Measurements from ENCODE around the gene HIRA.
"Not testable (repeated sequence)": the region's sequence is repeated elsewhere in the genome, so short reads cannot be mapped to it uniquely, and the experiment has no call there.

Gene HIRA

GRCh38 chr22:19319281-19319680 is 112.3 kb downstream of the HIRA start:
- Histone ChIP-seq H3K4me2 (ENCODE audit: low read length) (no peak overlapping the region), H3K4me3 (ENCODE audit: low read length) (no peak overlapping the region), H4K20me1 (ENCODE audit: insufficient read depth, low read length) (no peaks in the 10 kb centered on the region), H2AFZ (ENCODE audit: low read depth, low read length) (no peak overlapping the region), H3K4me1 (ENCODE audit: low read length) (0 out of 2 replicates have a peak, but pooled peaks cover 3% of the 10 kb centered on the region), H3K36me3 (replicated peaks; ENCODE audit: low read depth, low read length) (no peaks in the 10 kb centered on the region), H3K79me2 (ENCODE audit: low read length) (no peaks in the 10 kb centered on the region), H3K27ac (ENCODE audit: low read length) (no peak overlapping the region), H3K9me3 (ENCODE audit: insufficient read depth, low read length) (no peaks in the 10 kb centered on the region), H3K9ac (ENCODE audit: low read length) (no peak overlapping the region), H3K27me3 (ENCODE audit: low read depth, low read length) (no peaks in the 10 kb centered on the region)
- TF ChIP-seq CTCF (IDR thresholded peaks at IDR 0.05; ENCODE audit: low read depth, low read length) (no peak), EZH2phosphoT487 (IDR thresholded peaks at IDR 0.05; ENCODE audit: low read depth) (no peak)

- Histone ChIP-seq H2AFZ (ENCODE audit: low read depth, low read length) (no peak overlapping the region), H3K79me2 (ENCODE audit: low read length) (no peaks in the 10 kb centered on the region), H4K20me1 (ENCODE audit: insufficient read depth, low read length) (no peaks in the 10 kb centered on the region), H3K4me2 (ENCODE audit: low read length) (no peak overlapping the region), H3K9me3 (ENCODE audit: insufficient read depth, low read length) (no peaks in the 10 kb centered on the region), H3K36me3 (replicated peaks; ENCODE audit: low read depth, low read length) (no peaks in the 10 kb centered on the region), H3K9ac (ENCODE audit: low read length) (no peak overlapping the region), H3K27me3 (ENCODE audit: low read depth, low read length) (no peaks in the 10 kb centered on the region), H3K27ac (ENCODE audit: low read length) (no peak overlapping the region), H3K4me3 (ENCODE audit: low read length) (no peak overlapping the region), H3K4me1 (ENCODE audit: low read length) (0 out of 2 replicates have a peak, but pooled peaks cover 3% of the 10 kb centered on the region)
- TF ChIP-seq CTCF (IDR thresholded peaks at IDR 0.05; ENCODE audit: low read depth, low read length) (no peak), EZH2phosphoT487 (IDR thresholded peaks at IDR 0.05; ENCODE audit: low read depth) (no peak)
Measured at GRCh38 chr22:19317865-19318264, 113.7 kb downstream of the HIRA start.

- Histone ChIP-seq H3K4me3 (ENCODE audit: low read length) (no peak overlapping the region), H3K4me2 (ENCODE audit: low read length) (no peak overlapping the region), H3K27ac (ENCODE audit: low read length) (no peak overlapping the region), H3K9me3 (ENCODE audit: insufficient read depth, low read length) (no peaks in the 10 kb centered on the region), H3K9ac (ENCODE audit: low read length) (no peak overlapping the region), H2AFZ (ENCODE audit: low read depth, low read length) (no peak overlapping the region), H4K20me1 (ENCODE audit: insufficient read depth, low read length) (no peaks in the 10 kb centered on the region), H3K79me2 (ENCODE audit: low read length) (no peaks in the 10 kb centered on the region), H3K4me1 (ENCODE audit: low read length) (no peaks in the 10 kb centered on the region), H3K27me3 (ENCODE audit: low read depth, low read length) (no peaks in the 10 kb centered on the region), H3K36me3 (replicated peaks; ENCODE audit: low read depth, low read length) (no peaks in the 10 kb centered on the region)
- TF ChIP-seq EZH2phosphoT487 (IDR thresholded peaks at IDR 0.05; ENCODE audit: low read depth) (no peak), CTCF (IDR thresholded peaks at IDR 0.05; ENCODE audit: low read depth, low read length) (no peak)
Measured at GRCh38 chr22:19307872-19308271, 123.7 kb downstream of the HIRA start.

GRCh38 chr22:19306535-19306934 is 125.0 kb downstream of the HIRA start:
- not testable (repeated sequence) for H3K27ac ChIP-seq (ENCODE audit: low read length); H3K4me2 ChIP-seq (ENCODE audit: low read length); H3K79me2 ChIP-seq (ENCODE audit: low read length); H3K4me1 ChIP-seq (ENCODE audit: low read length); H3K9ac ChIP-seq (ENCODE audit: low read length); H3K4me3 ChIP-seq (ENCODE audit: low read length); H3K27me3 ChIP-seq (ENCODE audit: low read depth, low read length); H3K9me3 ChIP-seq (ENCODE audit: insufficient read depth, low read length); H4K20me1 ChIP-seq (ENCODE audit: insufficient read depth, low read length); H2AFZ ChIP-seq (ENCODE audit: low read depth, low read length); H3K36me3 ChIP-seq (replicated peaks; ENCODE audit: low read depth, low read length)

GRCh38 chr22:19304547-19304946 is 127.0 kb downstream of the HIRA start:
- H3K9ac ChIP-seq (ENCODE audit: low read length) = no peak overlapping the region
- H3K79me2 ChIP-seq (ENCODE audit: low read length) = no peaks in the 10 kb centered on the region
- no peaks in the 10 kb centered on the region for H3K4me1 ChIP-seq (ENCODE audit: low read length)
- H3K4me2 ChIP-seq (ENCODE audit: low read length) = no peak overlapping the region
- TF ChIP-seq EZH2phosphoT487 (IDR thresholded peaks at IDR 0.05; ENCODE audit: low read depth) (no peak), CTCF (IDR thresholded peaks at IDR 0.05; ENCODE audit: low read depth, low read length) (no peak)
- no peaks in the 10 kb centered on the region for H3K9me3 ChIP-seq (ENCODE audit: insufficient read depth, low read length)
- H3K27ac ChIP-seq (ENCODE audit: low read length) = no peak overlapping the region
- no peak overlapping the region for H2AFZ ChIP-seq (ENCODE audit: low read depth, low read length)
- H3K27me3 ChIP-seq (ENCODE audit: low read depth, low read length) = no peaks in the 10 kb centered on the region
- no peaks in the 10 kb centered on the region for H3K36me3 ChIP-seq (replicated peaks; ENCODE audit: low read depth, low read length)
- no peaks in the 10 kb centered on the region for H4K20me1 ChIP-seq (ENCODE audit: insufficient read depth, low read length)
- no peak overlapping the region for H3K4me3 ChIP-seq (ENCODE audit: low read length)
